Activated T-cell treated with anti-CD3 and anti-CD28 coated beads, Interleukin-2, amount 50 U/mL, for 72 hours (primary cell): ENCODE data around the gene DIAPH1. TPM values are rescaled to one million over a fixed set of nuclear protein-coding genes. Genes with fewer than 3 reads are reported as not detected.

Experiments used
- ATAC-seq, 2 donors: fragments of 150-1000 bp; cut with Tn5 transposase; replicated peaks in 1 of 2; 2 replicates each; pipeline ENCODE4 v1.10.0; 2021; ENCODE audit warnings: moderate library complexity in 2 of 2, mild to moderate bottlenecking in 1 of 2
- DNase-seq, 2 donors: peaks; one replicate each; pipeline ENCODE4 v3.0.0; 2021 to 2022; ENCODE audit warnings: mixed read lengths in 1 of 2
- H3K27ac Mint-ChIP-seq: one replicate; pipeline ENCODE4 v1.8.0; 2022; ENCODE audit warnings: mild to moderate bottlenecking, moderate library complexity, mixed read lengths
- H3K27me3 Mint-ChIP-seq: one replicate; pipeline ENCODE4 v1.8.0; 2022; ENCODE audit warnings: low read depth, mixed read lengths
- H3K36me3 Mint-ChIP-seq, 2 donors: one replicate each; pipeline ENCODE4 v1.8.0; 2022; ENCODE audit warnings: mixed read lengths in 2 of 2, mild to moderate bottlenecking in 1 of 2; ENCODE audit not compliant: insufficient read depth in 2 of 2
- H3K4me1 Mint-ChIP-seq: one replicate; pipeline ENCODE4 v1.8.0; 2022; ENCODE audit warnings: low read depth, mixed read lengths
- H3K4me3 Mint-ChIP-seq, 2 donors: one replicate each; pipeline ENCODE4 v1.8.0; 2022; ENCODE audit warnings: mild to moderate bottlenecking in 2 of 2, mixed read lengths in 2 of 2, moderate library complexity in 2 of 2
- H3K9me3 Mint-ChIP-seq, 2 donors: one replicate each; pipeline ENCODE4 v1.8.0; 2022; ENCODE audit warnings: mixed read lengths in 2 of 2
- total RNA-seq, 2 donors: library from RNA; stranded (reverse); gene quantifications; one replicate each; pipeline ENCODE4 v1.2.3, GENCODE V29; 2022

The DIAPH1 gene
- total RNA-seq, 2 donors from 2014 or later = 162 to 165 TPM

DNA sequence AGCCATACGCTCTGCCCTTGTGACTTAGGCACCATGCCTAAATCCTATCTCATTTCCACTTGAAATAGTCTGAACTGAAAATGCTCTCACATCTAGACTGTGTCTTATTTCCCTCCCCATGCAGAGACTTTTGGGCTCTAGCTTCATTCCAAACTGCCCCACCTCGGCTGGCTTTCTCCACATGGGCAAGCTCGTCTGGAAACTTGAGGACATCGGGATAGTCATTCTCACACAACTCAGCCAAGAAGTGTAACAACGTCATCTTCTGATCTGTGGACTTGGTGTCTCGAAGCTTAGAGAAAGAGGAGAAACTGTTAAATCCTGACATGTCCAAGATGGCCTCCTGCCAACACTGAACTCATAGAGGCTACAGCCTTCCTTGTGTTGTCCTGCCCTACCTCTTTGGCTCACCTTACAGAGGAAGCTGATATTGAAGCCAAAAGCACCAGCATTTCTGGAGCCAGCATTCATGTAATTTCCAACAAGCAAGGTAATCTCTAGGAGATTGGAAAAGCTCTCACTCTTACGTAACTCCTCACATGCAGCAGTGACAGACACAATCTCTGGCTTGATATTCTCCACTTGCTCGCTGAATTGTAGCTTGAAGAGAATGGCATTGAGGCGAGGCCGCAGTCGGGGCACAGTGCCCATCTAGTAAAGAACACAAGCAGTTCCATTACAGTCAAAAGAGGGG lies 90.4 kb downstream of the DIAPH1 start:
- H3K4me1 Mint-ChIP-seq = peaks cover 3% of the 10 kb centered on the region
- no peak overlapping the region for H3K4me3 Mint-ChIP-seq
- ATAC-seq (no peak), DNase-seq (no peak)
- H3K27ac Mint-ChIP-seq = peak overlapping the region; percentile 36
- no peaks in the 10 kb centered on the region for H3K27me3 Mint-ChIP-seq
- no peaks in the 10 kb centered on the region for H3K9me3 Mint-ChIP-seq
- H3K36me3 Mint-ChIP-seq = peaks cover 5 to 28% of the 10 kb centered on the region in 2 donors

DNA sequence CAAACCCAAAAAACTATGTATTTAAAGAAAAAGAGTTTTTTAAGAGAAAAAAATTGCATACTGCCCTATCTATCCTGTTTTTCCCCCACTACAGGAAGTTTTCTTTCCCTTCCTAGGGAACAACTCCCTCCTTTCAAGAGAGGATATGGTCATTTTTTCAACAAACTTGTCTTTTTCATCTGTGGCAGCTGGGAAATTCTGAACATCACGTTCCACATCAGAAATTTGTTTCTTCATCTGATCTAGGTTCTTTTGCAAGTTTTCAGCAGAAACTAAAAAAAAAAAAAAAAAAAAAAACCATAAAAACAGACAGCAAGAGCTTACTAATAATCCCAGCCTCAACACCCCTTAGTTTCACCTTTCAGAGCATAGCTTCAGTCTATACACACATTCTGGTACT lies 91.4 kb downstream of the DIAPH1 start:
- peaks cover 13% of the 10 kb centered on the region for H3K4me1 Mint-ChIP-seq
- H3K9me3 Mint-ChIP-seq = no peaks in the 10 kb centered on the region
- H3K27ac Mint-ChIP-seq = peak overlapping the region; percentile 29
- H3K36me3 Mint-ChIP-seq = peaks cover 5 to 28% of the 10 kb centered on the region in 2 donors
- H3K4me3 Mint-ChIP-seq = no peak overlapping the region
- ATAC-seq (no peak), DNase-seq (no peak)
- H3K27me3 Mint-ChIP-seq = no peaks in the 10 kb centered on the region

DNA sequence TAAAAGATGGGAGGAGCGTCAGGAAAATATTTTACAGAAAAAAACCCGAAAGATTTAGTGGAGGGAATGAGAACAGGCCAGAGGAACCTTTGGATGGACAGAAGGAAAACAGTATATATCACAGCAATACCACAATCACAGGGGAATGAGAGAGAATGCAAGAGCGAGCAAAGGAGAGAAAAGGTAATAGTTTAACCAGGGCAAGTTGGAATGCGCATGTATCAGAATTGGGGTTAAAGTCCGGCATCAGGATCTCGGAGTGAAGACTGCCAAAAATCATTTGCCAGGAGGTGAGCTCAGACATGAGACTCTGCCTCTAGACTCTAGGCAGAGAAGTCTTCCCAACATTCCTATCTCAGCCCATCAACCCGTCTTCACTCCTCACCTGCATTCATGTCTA lies 93.1 kb downstream of the DIAPH1 start:
- Mint-ChIP-seq H3K4me1 (peaks cover 30% of the 10 kb centered on the region), H3K27ac (peak overlapping the region; percentile 48), H3K36me3 (peaks cover 5 to 35% of the 10 kb centered on the region in 2 donors), H3K9me3 (no peaks in the 10 kb centered on the region), H3K4me3 (no peak overlapping the region), H3K27me3 (no peaks in the 10 kb centered on the region)
- DNase-seq (no peak), ATAC-seq (no peak)

DNA sequence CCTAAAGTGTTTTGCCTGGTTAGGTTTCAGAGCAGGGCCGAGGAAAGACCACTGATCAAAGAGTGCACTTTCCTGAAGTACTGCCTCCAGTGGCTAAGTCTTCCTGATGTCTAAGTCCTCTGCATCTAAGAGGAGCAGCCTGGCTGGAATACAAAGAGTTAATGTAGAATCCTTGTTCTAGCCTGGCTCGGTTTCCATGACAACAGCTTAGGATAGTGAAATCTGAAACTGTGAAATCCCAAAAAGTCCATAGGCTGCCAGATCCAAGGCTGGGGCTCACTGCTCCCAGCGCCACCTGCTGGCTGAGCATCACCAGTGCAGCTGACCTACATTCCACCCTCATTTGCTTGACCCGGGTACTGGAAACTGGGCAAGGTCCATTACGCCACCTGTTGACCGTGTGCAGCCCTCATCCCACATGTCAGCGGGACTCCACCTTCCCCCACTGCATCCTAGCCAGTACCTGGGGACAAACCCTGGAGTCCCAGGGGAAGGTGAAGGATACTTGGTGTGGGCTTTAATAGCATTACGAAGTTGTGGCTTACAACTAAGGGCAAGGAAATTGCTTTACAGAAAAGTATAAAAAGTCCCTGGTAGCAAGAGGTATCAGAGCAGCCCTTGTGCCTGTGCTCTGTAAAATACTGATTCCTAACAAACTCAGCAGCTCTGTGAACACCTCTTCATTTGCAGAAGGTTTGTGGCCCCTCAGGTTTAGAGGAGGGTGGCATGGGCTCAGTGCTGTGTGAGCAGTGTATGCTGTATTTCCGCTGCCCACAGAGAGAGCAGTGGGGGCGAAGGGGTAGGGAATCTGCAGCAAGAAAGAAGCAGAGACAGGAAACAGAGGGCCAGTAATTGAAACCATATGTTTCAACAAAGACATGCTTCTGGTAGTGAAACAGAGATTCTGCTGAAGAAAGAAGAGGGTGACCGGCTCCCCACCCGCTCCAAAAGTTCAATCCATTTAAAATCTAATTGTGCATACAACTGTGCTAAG lies 93.9 kb downstream of the DIAPH1 start:
- peak; percentile 56 to 59 for ATAC-seq
- H3K4me1 Mint-ChIP-seq = peaks cover 38% of the 10 kb centered on the region
- H3K4me3 Mint-ChIP-seq = no peak overlapping the region
- no peaks in the 10 kb centered on the region for H3K27me3 Mint-ChIP-seq
- H3K27ac Mint-ChIP-seq = peak overlapping the region; percentile 48
- H3K9me3 Mint-ChIP-seq = no peaks in the 10 kb centered on the region
- H3K36me3 Mint-ChIP-seq = peaks cover 7 to 40% of the 10 kb centered on the region in 2 donors
- peak; percentile 43 to 56 for DNase-seq

DNA sequence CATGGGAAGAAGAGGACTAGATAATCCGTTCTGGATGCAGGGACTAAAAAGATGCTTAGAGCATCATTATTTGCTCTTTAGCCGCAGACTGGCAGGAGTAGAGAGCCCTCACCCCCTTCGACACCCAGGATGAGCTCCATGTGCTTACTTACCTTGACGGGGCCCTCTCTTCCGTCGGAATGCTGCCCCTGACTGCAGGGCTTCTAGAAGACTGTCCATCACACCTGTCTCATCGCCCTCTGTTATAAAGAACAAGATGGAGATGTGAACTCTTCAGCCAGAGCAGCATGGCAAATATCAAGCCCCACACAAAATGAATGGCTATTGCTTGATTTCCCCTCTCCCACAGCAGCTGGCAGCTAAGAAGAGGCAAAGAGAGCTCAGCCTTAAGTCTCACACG lies 94.8 kb downstream of the DIAPH1 start:
- Mint-ChIP-seq H3K27ac (no peak overlapping the region), H3K4me3 (no peak overlapping the region), H3K9me3 (no peaks in the 10 kb centered on the region), H3K4me1 (peaks cover 40% of the 10 kb centered on the region), H3K27me3 (no peaks in the 10 kb centered on the region), H3K36me3 (peaks cover 7 to 42% of the 10 kb centered on the region in 2 donors)
- DNase-seq (no peak), ATAC-seq (no peak)

DNA sequence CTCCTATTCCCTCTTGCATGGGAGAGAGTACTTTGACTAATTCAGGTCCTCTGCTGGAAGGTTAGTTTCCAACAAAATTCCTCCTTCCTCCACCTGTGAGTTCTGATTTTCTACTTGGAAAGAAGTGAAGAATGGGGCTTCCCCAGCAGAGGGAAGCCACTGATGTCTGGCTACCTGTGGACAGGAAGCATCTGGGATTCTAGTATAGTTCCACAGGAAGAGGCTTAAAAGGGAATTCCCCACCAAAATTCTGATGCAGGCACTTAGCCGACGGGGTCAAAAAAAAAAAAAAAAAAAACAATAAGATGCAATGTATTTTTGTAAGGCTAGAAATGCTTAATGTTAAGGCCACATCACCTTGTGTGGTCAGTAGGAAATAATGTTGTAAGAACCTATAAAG lies 96.5 kb downstream of the DIAPH1 start:
- no peak overlapping the region for H3K4me3 Mint-ChIP-seq
- ATAC-seq (no peak), DNase-seq (no peak)
- H3K27me3 Mint-ChIP-seq = no peaks in the 10 kb centered on the region
- peaks cover 6 to 38% of the 10 kb centered on the region in 2 donors for H3K36me3 Mint-ChIP-seq
- no peaks in the 10 kb centered on the region for H3K9me3 Mint-ChIP-seq
- H3K4me1 Mint-ChIP-seq = peaks cover 40% of the 10 kb centered on the region
- peak overlapping the region; percentile 61 for H3K27ac Mint-ChIP-seq

DNA sequence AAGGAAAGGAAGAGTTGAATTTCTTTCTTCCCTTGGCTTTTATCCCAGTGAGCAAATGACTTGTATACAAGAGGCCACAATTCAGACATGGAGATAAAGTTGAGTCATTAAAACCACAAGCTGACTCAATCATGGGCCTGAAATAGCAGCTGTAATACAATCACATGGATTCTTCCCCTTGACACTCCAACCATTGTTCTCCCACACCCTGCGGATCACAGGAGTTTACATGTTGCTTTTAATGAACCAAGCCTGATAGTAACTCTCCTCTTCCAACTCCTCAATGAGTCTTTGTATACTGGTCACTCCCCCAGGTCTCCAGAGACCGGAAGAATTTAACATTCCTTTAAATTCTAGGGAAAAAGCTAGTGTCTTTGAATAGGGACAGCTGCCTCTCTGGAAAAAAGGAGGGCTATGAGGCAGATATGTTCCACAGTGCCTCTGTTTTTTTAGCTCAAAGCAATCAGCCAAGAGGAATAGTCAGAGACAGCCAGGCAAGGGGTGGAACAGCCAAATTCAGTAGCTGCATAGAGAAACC lies 97.5 kb downstream of the DIAPH1 start:
- H3K9me3 Mint-ChIP-seq = no peaks in the 10 kb centered on the region
- peaks cover 7 to 35% of the 10 kb centered on the region in 2 donors for H3K36me3 Mint-ChIP-seq
- H3K27me3 Mint-ChIP-seq = no peaks in the 10 kb centered on the region
- H3K4me3 Mint-ChIP-seq = no peak overlapping the region
- H3K4me1 Mint-ChIP-seq = peaks cover 41% of the 10 kb centered on the region
- H3K27ac Mint-ChIP-seq = peak overlapping the region; percentile 33
- no peak for DNase-seq
- peak; percentile 81 to 88 for ATAC-seq

DNA sequence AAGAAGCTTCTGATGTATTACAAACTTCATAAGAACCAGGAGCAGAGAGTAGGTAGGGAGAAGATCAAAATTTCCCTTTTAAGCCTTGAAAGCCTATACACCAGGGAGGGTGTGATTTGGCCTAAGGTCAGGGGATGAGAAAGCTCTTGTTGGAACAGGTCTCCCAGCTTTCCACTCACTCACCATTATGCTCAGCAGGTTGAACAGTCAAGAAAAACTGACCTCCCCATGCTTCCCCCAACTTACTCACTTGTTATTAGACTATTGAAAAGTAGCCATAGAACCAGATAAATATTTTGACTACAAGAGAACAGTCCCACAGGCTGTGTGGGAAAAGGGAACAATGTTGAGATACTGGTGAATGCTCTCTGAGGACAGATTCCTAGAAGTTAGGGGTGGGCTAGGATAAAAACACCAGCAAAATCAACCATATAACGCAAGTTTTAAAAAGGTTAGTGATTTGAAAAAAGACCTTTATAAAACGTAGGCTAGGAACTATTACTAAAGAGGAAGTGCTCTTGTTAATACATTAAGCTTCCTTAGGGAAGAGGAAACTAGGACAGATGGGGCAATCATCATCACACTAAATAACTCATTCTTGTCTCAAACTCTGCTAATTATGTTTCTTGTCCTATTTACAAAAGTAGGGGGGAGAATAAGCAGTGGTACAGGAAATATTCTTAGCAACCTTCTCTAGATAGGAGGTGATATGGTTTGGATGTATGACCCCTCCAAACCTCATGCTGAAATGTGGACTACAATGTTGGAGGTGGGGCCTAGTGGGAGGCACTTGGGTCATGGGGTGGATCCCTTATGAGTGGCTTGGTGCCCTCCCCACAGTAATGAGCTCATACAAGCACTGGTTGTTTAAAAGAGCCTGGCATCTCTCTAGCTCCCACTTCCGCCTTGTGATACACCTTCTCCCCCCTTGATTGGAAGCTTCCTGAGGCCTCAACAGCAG lies 98.9 kb downstream of the DIAPH1 start:
- Mint-ChIP-seq H3K9me3 (no peaks in the 10 kb centered on the region), H3K4me3 (no peak overlapping the region), H3K27ac (no peak overlapping the region), H3K27me3 (no peaks in the 10 kb centered on the region), H3K36me3 (peaks cover 3 to 22% of the 10 kb centered on the region in 2 donors), H3K4me1 (peaks cover 48% of the 10 kb centered on the region)
- no peak for ATAC-seq
- no peak for DNase-seq

DNA sequence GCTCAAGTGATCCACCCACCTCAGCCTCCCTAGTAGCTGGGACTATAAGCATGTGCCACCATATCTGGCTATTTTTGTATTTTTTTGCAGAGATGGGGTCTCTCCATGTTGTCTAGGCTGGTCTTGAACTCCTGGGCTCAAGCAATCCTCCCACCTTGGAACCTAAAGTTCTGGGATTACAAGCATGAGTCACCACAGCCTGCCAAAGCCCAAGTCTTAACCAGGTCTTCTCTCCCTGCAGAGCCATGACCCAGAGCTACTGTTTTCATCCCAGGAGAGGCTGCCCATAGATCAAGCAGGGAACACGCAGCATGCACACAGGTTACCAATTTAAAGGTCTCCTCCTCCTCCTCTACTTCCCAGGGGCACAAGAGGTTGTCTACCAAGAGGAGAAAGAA lies 100.2 kb downstream of the DIAPH1 start:
- ATAC-seq (no peak), DNase-seq (no peak)
- Mint-ChIP-seq H3K4me3 (no peak overlapping the region), H3K36me3 (peaks cover 3 to 18% of the 10 kb centered on the region in 2 donors), H3K27ac (no peak overlapping the region), H3K27me3 (no peaks in the 10 kb centered on the region), H3K9me3 (no peaks in the 10 kb centered on the region), H3K4me1 (peaks cover 61% of the 10 kb centered on the region)

DNA sequence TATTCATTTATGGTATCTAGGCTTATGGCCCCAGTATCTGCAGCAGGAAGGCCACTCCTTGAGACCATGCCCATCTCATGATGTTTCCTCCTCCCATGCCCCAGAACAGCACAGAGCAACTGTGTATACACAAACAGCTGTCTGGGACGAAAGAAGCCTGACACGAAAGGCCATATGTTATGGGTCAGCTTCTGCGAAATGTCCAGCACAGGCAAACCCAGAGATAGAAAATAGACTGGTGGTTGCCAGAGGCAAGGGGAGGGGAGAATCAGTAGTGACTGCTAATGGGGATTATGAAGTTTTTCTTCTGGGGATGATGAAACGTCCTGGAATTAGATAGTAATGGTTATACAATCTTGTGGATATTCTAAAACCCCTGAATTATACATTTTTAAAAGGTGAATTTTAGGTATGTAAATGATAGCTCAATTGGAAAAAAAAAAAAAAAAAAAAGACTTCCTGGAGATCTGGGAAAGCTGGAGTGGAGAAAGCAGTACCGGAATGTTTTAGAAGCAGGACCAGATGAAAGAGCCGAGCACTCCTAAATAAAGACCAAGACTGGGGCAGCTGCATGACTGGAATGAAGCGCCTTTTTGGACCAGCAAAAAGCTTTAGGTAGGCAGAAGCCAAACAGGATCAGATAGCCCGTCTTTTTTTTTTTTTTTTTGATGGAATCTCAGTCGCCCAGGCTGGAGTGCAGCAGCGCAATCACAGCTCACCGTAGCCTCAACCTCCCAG lies 100.8 kb downstream of the DIAPH1 start:
- H3K27ac Mint-ChIP-seq = no peak overlapping the region
- ATAC-seq (no peak), DNase-seq (no peak)
- peaks cover 4 to 18% of the 10 kb centered on the region in 2 donors for H3K36me3 Mint-ChIP-seq
- peaks cover 63% of the 10 kb centered on the region for H3K4me1 Mint-ChIP-seq
- no peaks in the 10 kb centered on the region for H3K9me3 Mint-ChIP-seq
- no peak overlapping the region for H3K4me3 Mint-ChIP-seq
- no peaks in the 10 kb centered on the region for H3K27me3 Mint-ChIP-seq

DNA sequence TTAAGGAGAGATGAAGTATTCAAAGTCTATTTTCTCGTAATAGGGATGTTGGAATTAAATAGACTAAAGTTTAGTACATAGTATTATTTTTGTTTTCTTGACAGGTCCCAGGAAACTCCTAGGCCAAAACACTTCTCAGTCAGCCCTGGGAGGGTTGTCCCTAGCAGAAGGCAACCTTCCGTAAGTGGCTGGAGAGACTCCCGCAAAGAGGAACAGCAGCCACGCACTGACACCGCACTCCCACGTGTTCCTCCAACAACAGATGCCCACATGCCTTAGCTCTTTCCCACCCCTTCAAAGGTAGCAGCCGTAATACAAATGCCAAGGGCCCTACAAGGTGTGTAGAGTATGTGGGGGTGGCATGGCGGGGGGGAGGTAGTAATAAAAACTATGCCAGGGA lies 101.5 kb downstream of the DIAPH1 start:
- H3K9me3 Mint-ChIP-seq = no peaks in the 10 kb centered on the region
- no peak overlapping the region for H3K4me3 Mint-ChIP-seq
- DNase-seq (no peak), ATAC-seq (no peak)
- H3K27ac Mint-ChIP-seq = no peak overlapping the region
- H3K27me3 Mint-ChIP-seq = no peaks in the 10 kb centered on the region
- H3K4me1 Mint-ChIP-seq = peaks cover 63% of the 10 kb centered on the region
- peaks cover 6 to 17% of the 10 kb centered on the region in 2 donors for H3K36me3 Mint-ChIP-seq

DNA sequence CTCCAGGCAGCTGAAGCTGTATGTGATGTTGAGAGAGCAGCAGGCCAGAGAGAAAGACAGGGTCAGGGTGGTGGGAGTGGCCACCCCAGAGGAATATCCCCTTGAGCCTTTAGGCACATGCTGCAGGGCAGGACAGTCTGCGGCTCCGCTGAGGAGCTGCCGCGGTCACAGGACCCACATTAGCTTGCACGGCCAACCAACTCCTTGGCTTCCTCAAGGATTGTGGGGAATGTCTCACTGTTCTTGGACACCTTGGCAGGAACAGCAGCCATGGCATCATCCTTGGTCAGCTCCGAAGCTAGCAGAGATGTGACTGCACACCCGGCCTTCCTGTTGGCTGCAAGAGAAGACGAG lies 102.2 kb downstream of the DIAPH1 start:
- H3K9me3 Mint-ChIP-seq = no peaks in the 10 kb centered on the region
- H3K4me1 Mint-ChIP-seq = peaks cover 60% of the 10 kb centered on the region
- H3K27ac Mint-ChIP-seq = no peak overlapping the region
- no peak for ATAC-seq
- H3K27me3 Mint-ChIP-seq = no peaks in the 10 kb centered on the region
- H3K4me3 Mint-ChIP-seq = no peak overlapping the region
- H3K36me3 Mint-ChIP-seq = peaks cover 6 to 14% of the 10 kb centered on the region in 2 donors
- no peak for DNase-seq
